Mammary epithelial cell (primary cell): ENCODE measurements around the gene HLA-DPB1.

Experiments used
- EZH2 ChIP-seq: IDR thresholded peaks from 2 replicates; pipeline ENCODE4 v1.6.1; 2012; ENCODE audit warnings: low read length, inconsistent platforms, borderline replicate concordance
- TF ChIP-seq, protein P1 (sequence below), 2 donors: IDR thresholded peaks in 1 of 2; conservative IDR thresholded peaks in 1 of 2; 2 replicates each; pipeline ENCODE4 v1.5.1; 2011 to 2012; ENCODE audit warnings: inconsistent platforms in 2 of 2, low read length in 2 of 2, mild to moderate bottlenecking in 2 of 2, control low read depth in 1 of 2, low read depth in 1 of 2; ENCODE audit not compliant: insufficient read depth in 1 of 2; ENCODE audit errors: extremely low read depth in 1 of 2

DNA sequence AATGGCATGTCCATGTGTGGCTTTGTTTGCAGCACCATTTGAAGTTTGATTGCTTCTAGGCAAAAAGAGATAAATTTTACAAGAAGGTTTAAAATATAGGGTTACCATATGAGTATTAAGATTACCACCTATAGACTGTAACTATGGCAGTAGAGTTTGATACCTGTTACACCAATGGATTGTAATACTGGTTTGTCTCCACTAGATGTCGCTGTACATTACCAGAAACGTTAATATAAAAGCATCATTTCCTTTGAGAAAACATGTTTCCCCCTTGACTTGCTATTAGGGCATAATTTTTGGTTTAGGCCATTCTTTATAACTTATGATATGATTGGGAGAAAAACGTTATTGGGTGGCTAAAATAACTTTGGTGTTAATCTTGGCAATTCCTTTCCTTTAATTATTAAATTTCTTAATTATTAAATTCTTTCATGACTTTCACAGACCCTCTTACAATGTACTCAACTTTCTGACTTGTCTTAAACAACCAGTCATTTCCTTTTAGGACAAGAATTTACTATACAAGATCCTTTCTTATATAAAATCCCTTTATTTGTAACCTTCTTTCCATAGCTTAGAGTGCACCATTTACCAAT, 42.8 kb downstream of the HLA-DPB1 start:
- TF ChIP-seq, protein P1, sequence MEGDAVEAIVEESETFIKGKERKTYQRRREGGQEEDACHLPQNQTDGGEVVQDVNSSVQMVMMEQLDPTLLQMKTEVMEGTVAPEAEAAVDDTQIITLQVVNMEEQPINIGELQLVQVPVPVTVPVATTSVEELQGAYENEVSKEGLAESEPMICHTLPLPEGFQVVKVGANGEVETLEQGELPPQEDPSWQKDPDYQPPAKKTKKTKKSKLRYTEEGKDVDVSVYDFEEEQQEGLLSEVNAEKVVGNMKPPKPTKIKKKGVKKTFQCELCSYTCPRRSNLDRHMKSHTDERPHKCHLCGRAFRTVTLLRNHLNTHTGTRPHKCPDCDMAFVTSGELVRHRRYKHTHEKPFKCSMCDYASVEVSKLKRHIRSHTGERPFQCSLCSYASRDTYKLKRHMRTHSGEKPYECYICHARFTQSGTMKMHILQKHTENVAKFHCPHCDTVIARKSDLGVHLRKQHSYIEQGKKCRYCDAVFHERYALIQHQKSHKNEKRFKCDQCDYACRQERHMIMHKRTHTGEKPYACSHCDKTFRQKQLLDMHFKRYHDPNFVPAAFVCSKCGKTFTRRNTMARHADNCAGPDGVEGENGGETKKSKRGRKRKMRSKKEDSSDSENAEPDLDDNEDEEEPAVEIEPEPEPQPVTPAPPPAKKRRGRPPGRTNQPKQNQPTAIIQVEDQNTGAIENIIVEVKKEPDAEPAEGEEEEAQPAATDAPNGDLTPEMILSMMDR (conservative IDR thresholded peaks at IDR 0.05 in 1 of 2, IDR thresholded peaks at IDR 0.05 in 1 of 2; ENCODE audit: extremely low read depth in 1 of 2, insufficient read depth in 1 of 2, low read depth in 1 of 2, low read length in 2 of 2): peak; percentile 58 to 68
- TF ChIP-seq EZH2: no peak
